NCI-H1417 (cell line): ENCODE measurements around the gene CUL2.
"Not testable (repeated sequence)": the region's sequence is repeated elsewhere in the genome, so short reads cannot be mapped to it uniquely, and the experiment has no call there.

ENCODE experiments used
- DNase-seq, 3 experiments: peaks; one replicate each; lab custom pipeline; 2025; lab: John Stamatoyannopoulos, UW

The CUL2 gene

GRCh38 chr10:35019041-35020024 is 70.8 kb downstream of the CUL2 start:
- DNase-seq = no peak

DNA sequence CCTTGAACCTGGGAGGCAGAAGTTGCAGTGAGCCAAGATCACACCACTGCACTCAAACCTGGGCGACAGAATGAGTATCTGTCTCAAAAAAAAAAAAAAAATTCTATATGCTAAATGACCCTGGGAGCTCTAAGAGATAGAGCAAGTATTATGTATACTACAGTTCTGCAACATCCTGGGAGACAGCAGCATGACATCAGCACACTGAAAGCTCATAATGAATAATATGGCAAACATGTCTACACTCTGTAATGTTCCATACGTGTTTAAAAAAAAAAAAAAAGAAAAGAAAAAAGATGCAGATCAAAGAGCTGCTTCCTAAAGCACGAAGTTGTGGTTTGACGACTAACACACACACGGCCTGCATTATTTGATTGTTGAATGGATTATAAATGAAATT is 72.5 kb downstream of the CUL2 start:
- DNase-seq = no peak

- peak in 1 of 3 experiments; percentile 26 for DNase-seq
Observed at GRCh38 chr10:35015843-35016408, 74.2 kb downstream of the CUL2 start.

DNA sequence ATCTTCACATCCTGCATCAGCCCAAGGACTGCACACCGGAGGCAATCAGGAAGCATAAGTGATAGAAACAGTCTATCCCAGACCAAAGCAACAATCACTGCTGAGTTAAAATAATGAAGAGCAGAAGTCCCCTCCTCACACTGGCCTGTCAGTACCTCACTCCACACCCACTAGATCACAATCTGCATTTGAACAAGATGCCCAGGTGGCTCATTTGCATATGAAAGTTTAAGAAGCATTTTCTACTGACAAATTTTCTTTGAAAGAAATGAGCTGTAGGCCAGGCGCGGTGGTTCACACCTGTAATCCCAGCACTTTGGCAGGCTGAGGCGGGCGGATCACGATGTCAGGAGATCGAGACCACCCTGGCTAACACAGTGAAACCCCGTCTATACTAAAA is 77.4 kb downstream of the CUL2 start:
- no peak for DNase-seq

DNA sequence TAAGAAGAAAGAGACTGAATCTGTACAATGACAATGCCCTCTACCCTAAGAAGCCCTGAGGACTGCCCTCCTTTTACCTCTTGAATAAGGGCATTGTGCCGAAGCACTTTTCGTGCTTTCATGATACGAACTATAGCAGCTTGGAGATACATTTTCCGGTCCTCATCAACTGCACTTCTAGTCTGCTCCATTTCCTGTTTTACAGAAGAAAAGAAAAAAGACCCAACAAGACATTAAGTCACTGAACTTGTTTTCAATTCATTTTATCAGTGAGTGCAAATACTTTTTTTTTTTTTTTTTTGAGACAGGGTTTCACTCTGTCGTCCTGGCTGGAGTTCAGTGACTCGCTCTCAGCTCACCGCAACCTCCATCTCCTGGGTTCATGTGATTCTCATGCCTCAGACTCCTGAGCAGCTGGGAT is 78.4 kb downstream of the CUL2 start:
- no peak for DNase-seq

GRCh38 chr10:35007858-35008301 is 82.3 kb downstream of the CUL2 start:
- DNase-seq = no peak

DNA sequence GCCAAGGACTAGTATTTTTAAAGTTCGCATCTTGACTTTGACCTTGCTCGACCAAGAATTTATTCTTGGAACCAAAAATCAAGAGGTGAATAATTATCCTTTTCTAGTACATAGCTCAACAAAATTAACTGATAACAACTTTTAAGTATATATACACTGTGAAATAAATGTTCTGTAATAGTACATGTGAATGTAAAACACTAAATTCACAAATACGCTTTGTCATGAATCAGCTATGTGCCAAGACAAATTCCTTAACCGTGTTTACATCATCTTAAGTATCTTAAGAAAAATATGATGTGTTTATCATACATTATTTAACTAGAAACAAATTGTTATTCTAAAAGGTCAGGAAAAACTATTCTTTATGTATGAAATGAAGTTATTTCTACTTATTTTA is 83.3 kb downstream of the CUL2 start:
- no peak for DNase-seq

- no peak for DNase-seq
Observed at GRCh38 chr10:35005868-35006267, 84.3 kb downstream of the CUL2 start.

DNA sequence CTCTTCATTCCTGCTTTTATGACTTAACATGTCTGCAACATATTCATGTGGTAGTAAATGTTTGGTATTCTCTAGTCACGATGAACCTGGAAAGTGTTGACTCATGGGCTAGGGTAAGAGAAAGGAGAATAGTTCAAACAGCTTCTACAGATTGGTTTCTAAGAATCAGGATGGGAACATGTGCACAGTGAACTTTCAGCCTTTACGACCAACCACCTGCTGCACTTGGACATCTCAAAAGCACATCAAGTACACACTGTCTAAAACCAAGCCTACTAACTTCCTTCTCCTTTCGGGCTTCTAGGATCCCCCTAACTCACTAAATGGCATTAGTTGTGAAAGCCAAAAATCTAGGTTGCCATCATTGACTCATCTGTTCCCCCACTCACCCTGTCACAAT is 85.5 kb downstream of the CUL2 start:
- no peak for DNase-seq

- DNase-seq = no peak
Observed at GRCh38 chr10:35003906-35004305, 86.2 kb downstream of the CUL2 start.

- no peak for DNase-seq
Observed at GRCh38 chr10:35000936-35001335, 89.2 kb downstream of the CUL2 start.

GRCh38 chr10:34999532-34999931 is 90.6 kb downstream of the CUL2 start:
- DNase-seq = no peak

DNA sequence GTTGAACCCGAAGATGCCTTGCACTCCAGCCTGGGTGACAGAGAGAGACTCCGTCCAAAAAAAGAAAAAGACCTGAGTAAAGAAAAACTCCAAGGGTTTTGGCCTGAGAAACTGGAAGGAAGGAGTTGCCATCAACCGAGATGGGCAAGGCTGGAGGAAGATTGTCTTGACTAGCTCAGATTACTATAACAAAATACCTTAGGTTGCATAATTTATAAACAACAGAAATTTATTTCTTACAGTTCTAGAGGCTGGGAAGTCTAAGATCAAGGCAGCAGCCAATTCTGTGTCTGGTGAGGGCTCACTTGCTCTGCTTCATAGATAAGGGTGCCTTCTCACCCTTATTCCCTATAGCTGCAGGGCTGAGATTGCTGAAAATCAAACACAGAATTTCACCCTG is 91.2 kb downstream of the CUL2 start:
- no peak for DNase-seq

DNA sequence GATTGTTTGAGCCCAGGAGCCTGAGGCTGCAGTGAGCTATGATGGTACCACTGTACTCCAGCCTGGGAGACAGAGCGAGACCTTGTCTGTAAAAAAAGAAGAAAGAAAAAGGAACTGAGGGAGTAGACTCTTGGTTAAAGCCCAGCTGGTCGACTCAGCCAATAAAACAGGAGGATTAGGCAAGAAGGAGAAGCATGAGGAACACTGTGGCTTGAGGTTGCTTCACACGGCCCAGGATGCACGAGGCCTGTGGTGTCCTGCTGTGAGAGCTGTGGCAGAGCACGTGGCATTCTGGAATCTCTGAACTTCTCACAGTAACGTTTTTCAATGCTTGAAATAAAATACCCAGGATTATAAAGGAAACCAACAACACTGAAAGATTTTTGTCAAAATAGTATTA is 93.3 kb downstream of the CUL2 start:
- no peak for DNase-seq

DNA sequence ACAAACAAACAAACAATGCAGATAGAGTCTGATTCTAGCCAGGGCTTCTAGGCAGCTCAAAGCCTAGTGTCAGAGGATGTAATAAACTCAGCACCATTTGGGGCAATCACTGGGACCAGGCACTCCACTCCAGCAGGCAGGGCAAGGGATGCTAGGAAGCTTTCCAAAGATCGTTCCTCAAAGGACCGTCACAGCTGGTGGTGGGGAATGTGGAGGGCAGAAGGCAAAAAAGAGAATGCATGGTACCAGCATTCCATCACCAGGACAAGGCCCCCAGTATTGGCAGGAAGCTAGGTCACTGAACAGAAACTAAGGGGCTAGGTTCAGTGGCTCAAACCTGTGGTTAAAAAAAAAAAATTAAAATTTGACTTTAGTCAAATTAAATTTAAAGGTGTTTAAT is 94.2 kb downstream of the CUL2 start:
- DNase-seq = no peak

DNA sequence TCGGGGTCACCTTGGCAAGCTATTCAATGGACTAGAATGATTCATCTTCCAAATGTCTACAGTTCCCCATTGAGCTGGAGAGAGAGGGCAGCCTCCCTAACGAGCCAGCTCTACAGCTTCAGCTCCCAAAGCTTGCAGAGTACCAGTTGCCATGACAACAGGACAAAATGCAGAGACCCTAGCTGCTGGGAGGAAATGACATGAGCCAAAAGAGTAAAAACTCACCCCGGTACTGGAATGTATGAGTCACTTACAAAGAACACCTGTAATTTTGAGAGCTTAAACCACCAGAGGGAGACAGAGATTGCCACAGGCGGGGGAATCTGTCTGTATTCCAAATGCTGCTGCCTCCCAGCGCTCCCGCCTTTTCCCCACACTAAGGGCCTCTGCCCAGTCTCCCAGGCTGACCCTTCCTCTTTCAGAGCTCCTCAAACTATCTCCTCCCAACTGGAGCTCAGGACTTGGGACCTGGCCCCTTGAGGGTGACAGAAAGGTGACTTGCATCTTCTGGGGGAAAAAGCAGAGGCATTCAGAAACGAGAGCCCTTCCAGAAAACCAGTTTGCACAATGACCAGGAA is 95.5 kb downstream of the CUL2 start:
- peak; percentile 22 to 62 (median 35) for DNase-seq

DNA sequence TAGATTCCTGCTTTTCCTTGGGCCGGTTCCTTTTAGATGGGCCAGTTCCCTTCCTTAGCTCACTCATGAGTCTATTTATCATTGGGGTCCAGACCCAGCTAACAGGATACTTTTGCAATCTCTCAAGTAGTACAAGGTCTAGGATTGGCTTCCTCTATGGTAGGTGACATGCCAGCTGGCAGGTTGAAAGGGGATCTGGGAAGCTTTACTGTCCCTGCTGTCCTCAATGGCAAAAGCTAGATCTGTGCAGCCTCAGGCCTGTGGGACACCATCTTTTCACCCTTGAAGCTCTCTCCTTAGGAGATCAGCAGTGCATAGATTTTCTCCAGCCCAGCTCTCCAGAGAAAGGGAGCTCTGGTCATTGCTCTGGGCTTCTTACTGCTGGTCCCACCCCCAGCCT is 96.4 kb downstream of the CUL2 start:
- no peak for DNase-seq

GRCh38 chr10:34991117-34991516 is 99.0 kb downstream of the CUL2 start:
- not testable (repeated sequence) for DNase-seq

DNA sequence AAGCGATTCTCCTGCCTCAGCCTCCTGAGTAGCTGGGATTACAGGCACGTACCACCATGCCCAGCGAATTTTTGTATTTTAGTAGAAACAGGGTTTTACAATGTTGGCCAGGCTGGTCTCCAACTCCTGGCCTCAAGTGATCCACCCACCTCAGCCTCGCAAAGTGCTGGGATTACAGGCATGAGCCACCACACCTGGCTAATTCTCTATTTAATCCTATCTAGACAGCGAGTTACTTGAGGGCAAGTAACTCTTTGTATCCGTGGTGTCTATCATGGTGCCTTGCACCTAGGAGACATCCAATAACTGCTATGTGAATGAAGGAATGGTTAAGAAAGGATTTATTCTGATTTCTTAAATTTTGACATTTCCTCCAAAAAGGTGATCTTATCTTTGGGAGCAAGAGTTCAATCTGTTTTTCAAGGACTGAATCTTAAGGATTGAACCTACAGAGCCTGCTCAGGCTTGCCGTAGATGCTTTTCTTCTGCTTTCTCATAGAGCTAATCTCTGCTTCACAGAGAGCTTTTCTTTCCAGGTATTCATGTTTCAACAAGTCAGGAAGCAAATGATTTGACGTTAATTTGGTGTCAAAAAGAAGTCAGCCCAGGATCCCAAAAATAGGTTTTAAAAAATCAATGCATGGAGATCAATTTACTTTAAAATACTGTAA is 101.6 kb downstream of the CUL2 start:
- DNase-seq = no peak

DNA sequence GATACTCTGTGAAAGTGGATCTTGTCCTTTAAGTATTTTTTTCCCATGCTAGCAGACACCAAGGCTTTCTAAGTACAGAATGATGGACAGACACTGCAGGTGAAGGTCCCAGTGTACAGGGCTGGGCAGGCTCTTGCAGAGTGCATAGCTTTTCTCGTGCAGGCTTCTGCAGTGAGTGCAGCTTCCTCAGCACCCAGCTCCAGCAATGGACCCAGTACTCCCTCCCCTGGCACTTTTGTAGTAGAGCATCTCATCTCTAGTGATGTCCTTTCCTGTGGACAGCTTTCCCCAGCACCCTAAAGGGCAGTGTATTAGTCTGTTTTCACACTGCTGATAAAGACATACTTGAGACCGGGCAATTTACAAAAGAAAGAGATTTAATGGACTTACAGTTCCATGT is 104.3 kb downstream of the CUL2 start:
- peak in 1 of 3 experiments; percentile 7 for DNase-seq

DNA sequence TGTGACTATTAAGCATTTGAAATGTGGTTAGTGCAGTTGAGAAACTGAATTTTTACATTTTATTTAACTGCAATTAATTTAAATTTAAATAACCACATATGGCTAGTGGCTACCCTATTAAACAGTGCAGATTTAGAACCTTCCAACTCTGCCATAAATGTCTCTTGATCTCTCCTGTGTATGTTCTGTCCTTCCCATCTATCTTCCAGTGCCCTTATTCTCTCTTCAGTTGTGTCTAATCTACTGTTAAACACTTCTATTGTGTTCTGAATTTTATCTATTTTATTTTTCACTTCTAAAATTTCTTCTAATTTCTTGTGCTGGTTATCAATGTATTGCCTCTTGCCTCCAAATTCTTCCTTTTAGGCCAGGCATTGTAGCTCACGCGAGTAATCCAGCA is 105.0 kb downstream of the CUL2 start:
- DNase-seq = no peak

DNA sequence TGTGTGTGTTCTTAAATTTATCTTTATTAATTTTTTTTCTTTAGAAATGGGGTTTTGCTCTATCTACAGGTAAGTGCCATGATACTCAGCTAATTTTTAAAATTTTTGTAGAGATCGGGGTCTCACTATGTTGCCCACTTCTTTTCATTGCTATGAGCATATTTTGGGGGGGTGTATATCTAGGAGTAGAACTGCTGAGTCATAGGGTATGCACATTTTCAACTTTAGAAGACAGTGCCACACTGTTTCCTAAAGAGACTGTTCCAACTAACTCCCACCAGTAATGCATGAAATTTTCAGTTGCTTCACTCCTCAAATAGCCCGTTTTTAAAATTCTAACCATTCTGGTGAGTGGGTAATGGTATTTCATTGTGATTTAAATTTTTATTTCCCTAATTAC is 108.3 kb downstream of the CUL2 start:
- no peak for DNase-seq
